ENCODE results near the gene SMOC1.

The SMOC1 gene

GRCh38 chr14:69983317-69983716 lies 104.1 kb downstream of the SMOC1 start:
- no peak for DNase-seq

- no peak for DNase-seq
These were observed 106.2 kb downstream of the SMOC1 start for GRCh38 chr14:69985463-69985862.

- no peak for DNase-seq
These were observed 107.1 kb downstream of the SMOC1 start for GRCh38 chr14:69986336-69986735.

GRCh38 chr14:69987406-69988121 lies 108.3 kb downstream of the SMOC1 start:
- no peak for DNase-seq

- no peak for DNase-seq
These were observed 109.8 kb downstream of the SMOC1 start for GRCh38 chr14:69988979-69989378.

GRCh38 chr14:69989622-69990021 lies 110.4 kb downstream of the SMOC1 start:
- no peak for DNase-seq

GRCh38 chr14:69990323-69990722 lies 111.1 kb downstream of the SMOC1 start:
- no peak for DNase-seq

GRCh38 chr14:69991422-69991821 lies 112.2 kb downstream of the SMOC1 start:
- no peak for DNase-seq

GRCh38 chr14:69992564-69992963 lies 113.3 kb downstream of the SMOC1 start:
- DNase-seq = no peak

- no peak for DNase-seq
These were observed 114.1 kb downstream of the SMOC1 start for GRCh38 chr14:69993326-69993725.

GRCh38 chr14:69994002-69994401 lies 114.8 kb downstream of the SMOC1 start:
- DNase-seq = no peak

- DNase-seq = no peak
These were observed 117.0 kb downstream of the SMOC1 start for GRCh38 chr14:69996216-69996615.

- no peak for DNase-seq
These were observed 118.6 kb downstream of the SMOC1 start for GRCh38 chr14:69997849-69998248.

- DNase-seq = no peak
These were observed 120.1 kb downstream of the SMOC1 start for GRCh38 chr14:69999261-69999674.

GRCh38 chr14:70000601-70001000 lies 121.4 kb downstream of the SMOC1 start:
- no peak for DNase-seq

- DNase-seq = no peak
These were observed 123.6 kb downstream of the SMOC1 start for GRCh38 chr14:70002589-70003346.

GRCh38 chr14:70004791-70005190 lies 125.6 kb downstream of the SMOC1 start:
- peak; percentile 64 for DNase-seq

GRCh38 chr14:70005281-70005805 lies 126.1 kb downstream of the SMOC1 start:
- DNase-seq = peak; percentile 82

- no peak for DNase-seq
These were observed 127.5 kb downstream of the SMOC1 start for GRCh38 chr14:70006699-70007098.

- peak; percentile 27 for DNase-seq
These were observed 129.4 kb downstream of the SMOC1 start for GRCh38 chr14:70008284-70009262.

- DNase-seq = no peak
These were observed 130.7 kb downstream of the SMOC1 start for GRCh38 chr14:70009961-70010360.

GRCh38 chr14:70011098-70011497 lies 131.9 kb downstream of the SMOC1 start:
- DNase-seq = no peak

- no peak for DNase-seq
These were observed 132.5 kb downstream of the SMOC1 start for GRCh38 chr14:70011708-70012107.
